GM10266 (cell line): ENCODE data around the gene SAP130.

Experiments
- DNase-seq: peaks from one replicate; pipeline ENCODE4 v3.0.0; 2012; ENCODE audit errors: extremely low spot score
- TF ChIP-seq, protein P1 (sequence below): IDR thresholded peaks from 2 replicates; pipeline ENCODE4 v1.5.1; 2012; ENCODE audit warnings: mild to moderate bottlenecking, low read depth; ENCODE audit not compliant: control insufficient read depth, insufficient read depth; ENCODE audit errors: missing control alignments

Gene SAP130

GRCh38 chr2:128003463-128003862, 24.4 kb downstream of the SAP130 start:
- TF ChIP-seq, protein P1, sequence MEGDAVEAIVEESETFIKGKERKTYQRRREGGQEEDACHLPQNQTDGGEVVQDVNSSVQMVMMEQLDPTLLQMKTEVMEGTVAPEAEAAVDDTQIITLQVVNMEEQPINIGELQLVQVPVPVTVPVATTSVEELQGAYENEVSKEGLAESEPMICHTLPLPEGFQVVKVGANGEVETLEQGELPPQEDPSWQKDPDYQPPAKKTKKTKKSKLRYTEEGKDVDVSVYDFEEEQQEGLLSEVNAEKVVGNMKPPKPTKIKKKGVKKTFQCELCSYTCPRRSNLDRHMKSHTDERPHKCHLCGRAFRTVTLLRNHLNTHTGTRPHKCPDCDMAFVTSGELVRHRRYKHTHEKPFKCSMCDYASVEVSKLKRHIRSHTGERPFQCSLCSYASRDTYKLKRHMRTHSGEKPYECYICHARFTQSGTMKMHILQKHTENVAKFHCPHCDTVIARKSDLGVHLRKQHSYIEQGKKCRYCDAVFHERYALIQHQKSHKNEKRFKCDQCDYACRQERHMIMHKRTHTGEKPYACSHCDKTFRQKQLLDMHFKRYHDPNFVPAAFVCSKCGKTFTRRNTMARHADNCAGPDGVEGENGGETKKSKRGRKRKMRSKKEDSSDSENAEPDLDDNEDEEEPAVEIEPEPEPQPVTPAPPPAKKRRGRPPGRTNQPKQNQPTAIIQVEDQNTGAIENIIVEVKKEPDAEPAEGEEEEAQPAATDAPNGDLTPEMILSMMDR, result no peak
- no peak for DNase-seq

GRCh38 chr2:127996160-127996559, 31.7 kb downstream of the SAP130 start:
- DNase-seq, result no peak

DNA sequence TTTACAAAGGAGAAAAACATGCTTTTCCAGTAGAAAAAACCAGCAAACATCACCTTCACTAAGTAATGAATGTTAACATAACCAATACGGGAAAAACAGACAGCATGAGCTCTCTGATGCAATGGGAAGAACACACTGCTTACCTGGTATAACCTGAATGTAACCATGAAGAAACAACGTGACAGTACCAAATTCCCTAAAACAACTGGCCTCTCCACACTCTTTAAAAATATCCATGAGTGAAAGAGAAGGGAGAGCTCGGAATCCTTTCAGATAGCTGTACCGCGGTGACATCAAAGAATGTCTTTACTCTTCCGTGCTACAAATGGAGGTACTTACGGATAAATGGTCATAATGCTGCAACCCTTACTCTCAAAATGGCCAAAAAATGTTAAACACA, 32.1 kb downstream of the SAP130 start:
- TF ChIP-seq, protein P1, result no peak
- DNase-seq, result no peak

More at GRCh38 chr2:127996160-127996559, 31.7 kb downstream of the SAP130 start:
- TF ChIP-seq, protein P1, result no peak

DNA sequence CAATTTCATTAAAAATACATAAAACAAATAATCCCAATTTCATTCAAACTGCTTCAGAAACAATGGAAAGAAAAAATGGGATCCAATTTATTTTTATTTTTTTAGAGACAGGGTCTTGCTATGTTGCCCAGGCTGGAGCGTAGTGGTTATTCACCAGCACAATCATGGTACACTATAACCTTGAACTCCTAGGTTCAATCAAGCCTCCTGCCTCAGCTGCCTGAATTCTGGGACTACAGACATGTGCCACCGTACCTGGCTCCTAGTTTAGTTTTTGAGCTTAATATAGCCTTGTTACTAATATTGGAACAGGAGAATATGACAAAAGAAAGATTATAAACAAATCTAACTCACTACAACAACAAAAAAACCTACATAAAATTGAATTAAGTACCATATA, 34.2 kb downstream of the SAP130 start:
- TF ChIP-seq, protein P1, result no peak
- no peak for DNase-seq

GRCh38 chr2:127991742-127992141, 36.1 kb downstream of the SAP130 start:
- TF ChIP-seq, protein P1, result no peak
- DNase-seq, result no peak

- TF ChIP-seq, protein P1, result no peak
Measured at GRCh38 chr2:127986548-127987079, 41.2 kb downstream of the SAP130 start.

GRCh38 chr2:127985735-127986134, 42.1 kb downstream of the SAP130 start:
- no peak for DNase-seq
- TF ChIP-seq, protein P1, result no peak

More at GRCh38 chr2:127986548-127987079, 41.2 kb downstream of the SAP130 start:
- DNase-seq, result no peak
